Activated CD8-positive, alpha-beta memory T cell treated with anti-CD3 and anti-CD28 coated beads, Interleukin-2, amount 50 U/mL, for 4 hours (primary cell): Measurements from ENCODE around the gene TSHZ1.

Source experiments
- DNase-seq: peaks from one replicate; pipeline ENCODE4 v3.0.0-alpha.2; 2020

Gene TSHZ1

GRCh38 chr18:75222407-75222806, 11.8 kb downstream of the TSHZ1 start:
- no peak for DNase-seq

DNA sequence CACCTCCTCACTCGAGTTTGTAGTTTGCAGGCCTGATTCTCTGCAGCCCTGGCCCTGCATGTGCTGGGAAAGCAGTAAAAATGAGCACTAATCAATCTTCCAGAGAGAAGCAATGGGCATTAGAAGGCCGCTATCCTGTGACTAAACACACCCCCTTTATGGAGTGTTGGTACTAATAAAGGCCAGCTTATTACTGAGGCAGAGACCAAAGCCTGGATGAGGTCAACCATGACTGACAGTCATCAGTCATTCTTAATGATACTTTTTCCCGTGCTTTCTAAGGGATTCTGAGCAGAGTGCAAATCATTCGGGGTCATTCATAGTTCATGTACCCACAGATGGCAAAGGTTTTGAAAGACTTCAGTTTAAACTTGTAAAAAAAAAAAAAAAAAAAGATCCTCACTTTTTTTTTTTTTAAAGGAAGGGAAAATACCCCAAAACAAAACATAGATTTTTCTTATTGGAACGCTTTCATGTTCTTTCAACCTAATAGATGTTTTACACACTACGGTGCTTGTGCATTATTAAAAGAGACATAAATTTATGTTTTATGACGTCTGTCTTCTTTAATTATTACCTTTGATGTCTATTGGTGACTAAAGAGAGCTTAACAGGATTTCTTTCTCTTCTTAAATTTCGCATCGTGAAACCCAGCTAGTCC, 13.2 kb downstream of the TSHZ1 start:
- no peak for DNase-seq

GRCh38 chr18:75226286-75226955, 15.8 kb downstream of the TSHZ1 start:
- DNase-seq, result no peak

- DNase-seq, result no peak
Measured at GRCh38 chr18:75226956-75227316, 16.3 kb downstream of the TSHZ1 start.

DNA sequence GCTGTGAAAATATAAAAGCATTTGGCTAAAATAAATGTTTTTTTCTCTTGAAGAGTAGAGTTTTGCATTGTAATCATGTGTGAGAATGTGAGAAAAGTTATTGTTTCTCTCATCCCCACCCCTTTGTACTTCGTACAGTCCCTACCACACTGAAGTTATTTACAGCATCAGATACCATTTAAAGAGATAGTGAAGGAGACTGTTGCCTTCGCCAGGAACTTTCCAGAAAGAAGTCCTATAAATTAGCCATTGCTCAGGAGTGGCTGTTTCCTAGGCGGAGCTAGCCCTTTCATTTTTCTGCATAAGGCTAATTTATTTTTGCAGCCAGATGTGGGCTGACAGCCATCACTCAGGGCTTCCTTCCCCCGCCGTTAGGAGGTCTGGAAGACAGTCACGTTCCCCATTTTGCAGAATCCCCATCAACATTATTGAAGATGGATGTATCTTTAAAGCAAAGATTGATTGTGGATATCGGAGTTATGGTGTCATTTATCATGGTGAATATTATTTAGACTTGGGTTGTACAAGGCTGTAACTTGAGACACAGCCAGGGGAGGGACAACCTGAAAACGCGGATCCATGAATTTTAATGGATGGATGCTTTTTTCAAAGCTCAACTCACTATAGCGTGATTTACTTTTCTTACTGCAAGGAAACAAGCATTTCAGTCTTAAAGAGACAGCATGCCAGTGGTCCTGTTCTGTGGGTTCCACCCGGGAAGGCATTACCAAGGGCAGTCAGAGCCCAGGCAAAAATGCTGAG, 17.1 kb downstream of the TSHZ1 start:
- no peak for DNase-seq

GRCh38 chr18:75228967-75229366, 18.4 kb downstream of the TSHZ1 start:
- DNase-seq, result no peak

GRCh38 chr18:75229437-75229836, 18.8 kb downstream of the TSHZ1 start:
- no peak for DNase-seq

DNA sequence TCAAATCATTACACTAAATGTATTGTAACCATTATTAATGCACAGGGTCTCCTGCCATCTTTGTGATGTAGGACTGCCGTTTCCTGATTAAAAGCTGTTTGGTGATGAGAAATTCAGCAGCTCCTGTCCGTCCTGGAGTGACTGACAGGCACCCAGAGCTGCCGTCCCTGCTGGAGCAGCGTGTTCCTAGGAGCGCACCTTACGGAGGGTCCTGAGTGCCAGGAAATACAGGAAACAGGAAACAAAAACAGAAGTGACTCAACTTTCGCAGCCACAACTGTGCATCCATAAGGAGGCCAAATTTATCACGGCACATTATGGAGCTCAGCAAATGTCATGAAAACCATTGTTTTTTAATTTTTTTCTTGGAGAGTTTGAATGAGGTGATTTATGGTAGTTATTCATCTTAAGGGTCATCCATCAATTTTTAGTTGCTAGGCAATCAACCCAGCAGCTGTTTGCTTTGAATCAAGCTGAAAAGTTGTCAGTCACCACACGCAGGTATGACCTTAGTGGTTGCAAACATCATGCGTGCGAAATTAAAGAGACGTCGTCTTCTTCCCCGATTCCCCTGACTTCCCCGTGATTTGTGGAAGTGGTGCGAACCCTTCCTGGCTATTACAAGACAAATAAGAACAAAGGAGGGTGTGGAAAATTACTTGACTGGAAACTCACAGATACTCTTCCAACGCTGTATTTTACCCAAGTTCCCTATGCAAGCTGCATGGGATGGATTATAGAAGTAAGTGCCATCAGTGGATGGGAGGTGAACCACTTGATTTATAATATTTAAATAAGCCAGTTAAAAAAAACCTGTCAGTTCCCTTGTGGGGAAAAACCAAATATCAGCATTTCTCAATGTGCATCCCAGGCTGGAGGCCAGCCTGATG, 19.8 kb downstream of the TSHZ1 start:
- no peak for DNase-seq

- no peak for DNase-seq
Measured at GRCh38 chr18:75231053-75231406, 20.4 kb downstream of the TSHZ1 start.

DNA sequence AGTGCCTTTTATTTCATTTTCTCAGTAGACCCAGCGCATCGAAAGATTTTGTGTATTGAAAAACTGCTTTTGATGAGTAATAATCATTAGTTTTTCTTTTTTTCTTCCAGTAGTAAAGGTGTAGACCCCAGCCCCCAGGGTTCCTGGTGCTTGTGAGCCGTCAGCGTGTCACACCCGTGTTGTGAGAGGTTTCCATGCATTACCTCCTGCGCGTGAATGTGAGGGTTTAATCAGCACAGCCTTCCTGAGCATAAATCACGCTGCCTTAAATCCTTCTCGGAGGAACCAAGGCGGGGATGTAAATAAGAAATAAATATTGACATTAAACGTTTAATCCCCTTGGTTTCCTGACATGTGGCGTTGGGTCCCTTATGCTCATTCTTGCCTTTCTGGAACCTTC, 24.3 kb downstream of the TSHZ1 start:
- no peak for DNase-seq

GRCh38 chr18:75235896-75236295, 25.3 kb downstream of the TSHZ1 start:
- DNase-seq, result no peak

- DNase-seq, result no peak
Measured at GRCh38 chr18:75238100-75238499, 27.5 kb downstream of the TSHZ1 start.

- no peak for DNase-seq
Measured at GRCh38 chr18:75238786-75239185, 28.2 kb downstream of the TSHZ1 start.

DNA sequence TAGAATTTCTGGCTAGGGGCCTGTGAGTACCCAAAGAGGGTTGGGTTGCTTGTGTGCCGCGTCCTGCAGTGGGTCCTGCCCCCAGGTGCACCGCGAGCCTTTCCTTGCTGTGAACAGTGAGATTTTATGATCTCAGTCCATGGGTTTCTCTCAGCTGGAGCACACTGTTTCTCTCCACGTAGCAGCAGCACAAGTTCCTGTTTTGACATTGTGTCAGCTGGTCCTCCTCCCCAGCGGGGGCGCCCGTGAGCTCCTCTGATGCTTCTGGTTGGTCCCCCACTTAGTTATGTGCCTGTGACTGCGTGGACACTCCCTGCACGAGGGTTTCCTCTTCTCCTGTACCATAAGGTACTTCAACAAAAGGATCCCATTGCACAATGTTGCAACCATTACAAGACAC, 29.8 kb downstream of the TSHZ1 start:
- no peak for DNase-seq

DNA sequence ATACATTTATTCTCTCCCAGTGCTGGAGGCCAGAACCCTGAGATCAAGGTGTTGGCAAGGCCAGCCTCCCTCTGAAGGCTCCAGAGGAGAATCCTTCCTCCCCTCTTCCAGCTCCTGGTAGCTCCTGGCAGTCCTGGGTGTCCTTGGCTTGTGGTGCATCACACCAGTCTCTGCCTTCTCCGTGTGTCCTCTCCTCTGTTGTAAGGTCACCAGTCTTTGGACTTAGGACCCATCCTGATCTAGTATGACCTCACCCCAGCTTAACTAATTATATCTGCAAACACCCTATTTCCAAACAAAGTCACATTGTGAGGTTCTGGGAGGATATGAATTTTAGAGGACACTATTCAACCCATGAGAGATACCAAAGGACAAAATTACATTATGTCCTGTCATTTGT, 31.1 kb downstream of the TSHZ1 start:
- DNase-seq, result no peak

GRCh38 chr18:75244351-75245313, 34.0 kb downstream of the TSHZ1 start:
- DNase-seq, result no peak

DNA sequence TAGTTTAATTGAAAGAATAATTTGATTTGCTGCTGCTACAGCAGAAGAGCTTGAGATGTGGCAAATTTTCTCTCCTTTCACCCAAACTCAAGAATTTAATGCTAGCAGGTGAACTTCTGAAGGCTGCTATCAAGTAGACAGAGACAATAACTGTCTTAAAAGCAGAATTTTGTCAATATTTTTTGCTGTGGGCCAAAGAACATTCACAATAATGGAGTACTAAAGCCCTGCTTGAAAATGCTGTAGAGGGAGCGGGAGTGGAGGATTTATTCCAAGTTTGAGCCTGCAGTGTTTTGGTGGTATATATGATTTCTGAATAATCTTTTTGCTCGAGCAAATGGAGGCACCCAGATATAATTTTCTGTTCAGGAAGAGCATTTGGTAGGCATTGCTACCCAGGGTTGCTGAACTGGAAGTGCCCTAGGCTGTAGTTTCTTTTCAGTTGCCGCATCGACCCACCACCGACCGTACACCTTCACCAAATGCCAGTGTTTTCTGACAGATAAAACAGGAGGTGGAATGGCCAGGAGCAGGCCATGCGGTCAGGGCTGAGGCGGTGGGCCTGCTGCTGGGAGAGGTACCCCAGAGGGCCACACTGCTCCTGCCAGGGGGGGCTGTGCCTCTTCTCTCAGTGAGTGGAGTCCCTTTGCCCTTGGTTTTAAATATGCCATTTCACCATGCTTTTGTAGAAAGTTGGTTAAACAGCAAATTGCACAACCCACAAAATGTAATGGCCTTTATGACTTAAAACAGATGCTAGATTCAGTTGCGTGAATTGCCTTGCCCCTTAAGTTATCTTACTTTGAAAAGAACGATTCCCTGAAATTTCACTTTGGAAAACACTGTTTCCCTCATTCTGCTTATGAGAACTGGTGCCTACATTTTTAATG, 36.4 kb downstream of the TSHZ1 start:
- no peak for DNase-seq

DNA sequence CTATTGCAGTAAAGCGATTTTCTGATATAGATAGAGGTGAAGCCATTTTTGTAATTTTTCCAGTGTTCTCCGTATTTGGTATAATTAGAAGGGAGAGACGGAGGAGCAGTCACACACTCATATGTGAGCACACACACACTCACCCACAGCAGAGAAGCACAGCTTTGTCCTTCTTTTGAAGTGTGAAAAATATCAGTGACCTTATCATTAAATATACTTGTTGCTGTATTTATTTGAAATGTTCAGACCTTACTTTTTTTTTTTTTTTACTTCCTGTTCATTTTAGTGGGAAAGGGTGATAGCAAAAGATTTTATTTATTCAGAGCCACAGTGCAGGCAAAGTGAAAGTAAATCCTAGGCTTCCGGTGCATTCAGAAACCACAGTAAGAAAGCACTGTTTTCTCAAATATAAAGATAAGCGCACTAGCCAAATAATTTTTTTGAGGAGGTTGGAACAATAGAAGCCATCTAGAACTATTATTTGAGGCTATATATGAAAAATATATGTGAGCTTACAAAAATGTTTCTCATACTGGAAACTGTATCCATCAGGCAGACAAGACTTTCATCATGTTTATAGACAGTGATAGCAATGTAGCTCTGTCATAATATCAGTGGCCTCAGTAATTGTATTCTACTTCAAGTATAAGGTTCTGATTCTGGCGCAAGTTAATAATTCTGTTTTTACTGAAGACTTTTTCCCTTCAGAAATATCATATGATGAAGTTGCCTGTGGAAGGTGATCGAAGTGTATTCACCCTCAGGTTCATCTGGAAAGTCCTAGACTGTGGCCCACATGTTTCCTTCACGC, 37.2 kb downstream of the TSHZ1 start:
- no peak for DNase-seq

GRCh38 chr18:75248426-75249174, 38.0 kb downstream of the TSHZ1 start:
- no peak for DNase-seq
